Spinal cord (tissue), 10 donors: ENCODE results near the gene RNF14. TPM values are rescaled to one million over a fixed set of nuclear protein-coding genes. Genes with fewer than 3 reads are reported as not detected.

Experiments
- DNase-seq, 6 donors: peaks; one replicate each; pipeline versions ENCODE4 v3.0.0 to v3.0.0-alpha.2; 2013 to 2015; ENCODE audit warnings: low spot score in 6 of 6, low read depth in 4 of 6
- H3K27ac ChIP-seq: one replicate; pipeline ENCODE4 v1.5.1; 2013; ENCODE audit warnings: low read depth, low read length, control low read depth
- H3K27me3 ChIP-seq: one replicate; pipeline ENCODE4 v1.6.1; 2013; ENCODE audit warnings: low read length; ENCODE audit not compliant: control insufficient read depth, insufficient read depth
- H3K36me3 ChIP-seq: one replicate; pipeline ENCODE4 v1.6.1; 2013; ENCODE audit warnings: low read length; ENCODE audit not compliant: control insufficient read depth, insufficient read depth
- H3K4me1 ChIP-seq: one replicate; pipeline ENCODE4 v1.6.1; 2013; ENCODE audit warnings: low read length; ENCODE audit not compliant: control insufficient read depth, insufficient read depth
- H3K4me3 ChIP-seq: one replicate; pipeline ENCODE4 v1.5.1; 2013; ENCODE audit warnings: low read depth, low read length, control low read depth
- H3K9me3 ChIP-seq: one replicate; pipeline ENCODE4 v1.6.1; 2013; ENCODE audit warnings: low read length; ENCODE audit not compliant: control insufficient read depth, insufficient read depth
- WGBS: methylation state at CpG from one replicate; pipeline ENCODE4 v1.1.5; 2013; ENCODE audit warnings: missing lambda C conversion rate; ENCODE audit not compliant: insufficient coverage; 5-methylcytosine and 5-hydroxymethylcytosine counted together
- polyA plus RNA-seq, 2 donors: library from polyadenylated mRNA; unstranded; fragments of 120-200 nt; gene quantifications; one replicate each; pipeline ENCODE4 v1.2.1, GENCODE V29; 2013; ENCODE audit not compliant: insufficient read length in 2 of 2
- total RNA-seq, 2 donors: library from RNA; depleted of rRNA in 1 of 2; stranded (reverse); fragments of 120-200 nt in 1 of 2; fragments of >200 nt in 1 of 2; gene quantifications; one replicate each; pipeline versions ENCODE4 v1.2.3 to v1.2.4, GENCODE V29; 2013 to 2014
- donor health status: healthy.

The RNF14 gene
- total and polyA plus RNA-seq, 4 donors = 57.4 to 96.9 (median 73.9) TPM

GRCh38 chr5:141944076-141944475 lies 24.8 kb upstream of the RNF14 start:
- DNase-seq = no peak
- Histone ChIP-seq H3K27ac (no peak overlapping the region), H3K9me3 (no peaks in the 10 kb centered on the region), H3K4me3 (no peak overlapping the region), H3K4me1 (peaks cover 21% of the 10 kb centered on the region), H3K27me3 (no peaks in the 10 kb centered on the region), H3K36me3 (peaks cover 13% of the 10 kb centered on the region)
- WGBS = 94% methylated on average over 8 of the region's 9 CpGs

GRCh38 chr5:141945511-141946051 lies 23.3 kb upstream of the RNF14 start:
- no peak overlapping the region for H3K4me3 ChIP-seq
- no peaks in the 10 kb centered on the region for H3K27me3 ChIP-seq
- peaks cover 6% of the 10 kb centered on the region for H3K36me3 ChIP-seq
- H3K9me3 ChIP-seq = no peaks in the 10 kb centered on the region
- WGBS = 22% methylated on average over 25 of the region's 25 CpGs
- peaks cover 21% of the 10 kb centered on the region for H3K4me1 ChIP-seq
- peak in 1 of 6 donors; percentile 41 for DNase-seq
- H3K27ac ChIP-seq = no peak overlapping the region

GRCh38 chr5:141947316-141947715 lies 21.6 kb upstream of the RNF14 start:
- Histone ChIP-seq H3K9me3 (no peaks in the 10 kb centered on the region), H3K27ac (no peak overlapping the region), H3K4me3 (no peak overlapping the region), H3K36me3 (peaks cover 3% of the 10 kb centered on the region), H3K27me3 (no peaks in the 10 kb centered on the region), H3K4me1 (peaks cover 28% of the 10 kb centered on the region)
- no peak for DNase-seq
- WGBS = 87% methylated on average over 4 of the region's 4 CpGs

- Histone ChIP-seq H3K27me3 (no peaks in the 10 kb centered on the region), H3K9me3 (no peaks in the 10 kb centered on the region), H3K27ac (no peak overlapping the region), H3K4me1 (peaks cover 28% of the 10 kb centered on the region), H3K36me3 (peaks cover 3% of the 10 kb centered on the region), H3K4me3 (no peak overlapping the region)
- WGBS = 100% methylated on average over 1 of the region's 2 CpGs
- DNase-seq = no peak
These were observed 20.1 kb upstream of the RNF14 start for GRCh38 chr5:141948812-141949211.

- peaks cover 28% of the 10 kb centered on the region for H3K4me1 ChIP-seq
- no peak for DNase-seq
- H3K27me3 ChIP-seq = no peaks in the 10 kb centered on the region
- no peaks in the 10 kb centered on the region for H3K9me3 ChIP-seq
- H3K36me3 ChIP-seq = peaks cover 3% of the 10 kb centered on the region
- no peak overlapping the region for H3K27ac ChIP-seq
- no peak overlapping the region for H3K4me3 ChIP-seq
- 67% methylated on average over 1 of the region's 2 CpGs for WGBS
These were observed 19.4 kb upstream of the RNF14 start for GRCh38 chr5:141949511-141949910.

GRCh38 chr5:141950207-141951005 lies 18.5 kb upstream of the RNF14 start:
- no peaks in the 10 kb centered on the region for H3K27me3 ChIP-seq
- H3K27ac ChIP-seq = no peak overlapping the region
- no peak for DNase-seq
- no peak overlapping the region for H3K4me3 ChIP-seq
- WGBS = 100% methylated on average over 1 of the region's 3 CpGs
- H3K4me1 ChIP-seq = peaks cover 22% of the 10 kb centered on the region
- no peaks in the 10 kb centered on the region for H3K9me3 ChIP-seq
- peaks cover 7% of the 10 kb centered on the region for H3K36me3 ChIP-seq

GRCh38 chr5:141951332-141951781 lies 17.5 kb upstream of the RNF14 start:
- peak in 1 of 6 donors; percentile 7 for DNase-seq
- 11% methylated on average over 3 of the region's 9 CpGs for WGBS
- H3K27ac ChIP-seq = no peak overlapping the region

GRCh38 chr5:141952020-141952419 lies 16.9 kb upstream of the RNF14 start:
- Histone ChIP-seq H3K36me3 (peaks cover 11% of the 10 kb centered on the region), H3K27ac (no peak overlapping the region), H3K27me3 (no peaks in the 10 kb centered on the region), H3K4me3 (no peak overlapping the region), H3K4me1 (peaks cover 11% of the 10 kb centered on the region), H3K9me3 (no peaks in the 10 kb centered on the region)
- WGBS = 65% methylated on average over 2 of the region's 2 CpGs
- DNase-seq = no peak

More at GRCh38 chr5:141951332-141951781, 17.5 kb upstream of the RNF14 start:
- Histone ChIP-seq H3K4me3 (no peak overlapping the region), H3K4me1 (peaks cover 13% of the 10 kb centered on the region), H3K36me3 (peaks cover 11% of the 10 kb centered on the region), H3K9me3 (no peaks in the 10 kb centered on the region), H3K27me3 (no peaks in the 10 kb centered on the region)

- H3K9me3 ChIP-seq = no peaks in the 10 kb centered on the region
- DNase-seq = no peak
- WGBS = 94% methylated on average over 2 of the region's 2 CpGs
- H3K27ac ChIP-seq = no peak overlapping the region
- peaks cover 11% of the 10 kb centered on the region for H3K36me3 ChIP-seq
- no peaks in the 10 kb centered on the region for H3K27me3 ChIP-seq
- H3K4me1 ChIP-seq = peaks cover 13% of the 10 kb centered on the region
- H3K4me3 ChIP-seq = no peak overlapping the region
These were observed 14.7 kb upstream of the RNF14 start for GRCh38 chr5:141954194-141954593.
